ENCODE measurements around the gene KIAA0825. TPM values are rescaled to one million over a fixed set of nuclear protein-coding genes. Genes with fewer than 3 reads are reported as not detected.
"Not testable (repeated sequence)": the region's sequence is repeated elsewhere in the genome, so short reads cannot be mapped to it uniquely, and the experiment has no call there.

KIAA0825 gene
- total RNA-seq, 1 experiment from 2014 or later, result 1.9 TPM

- no peaks in the 10 kb centered on the region for H3K36me3 ChIP-seq
- no peaks in the 10 kb centered on the region for H3K9me3 ChIP-seq (replicated peaks)
- no peaks in the 10 kb centered on the region for H3K27me3 ChIP-seq (replicated peaks)
- no peak overlapping the region for H3K4me3 ChIP-seq
- no peak for DNase-seq (ENCODE audit: low read depth in 1 of 2, low spot score in 2 of 2)
- H3K27ac ChIP-seq, result no peak overlapping the region
- H3K4me1 ChIP-seq (replicated peaks), result no peaks in the 10 kb centered on the region
These were observed 241.6 kb downstream of the KIAA0825 start for GRCh38 chr5:94376672-94377345.

GRCh38 chr5:94375801-94376200 is 242.6 kb downstream of the KIAA0825 start:
- Histone ChIP-seq H3K4me1 (replicated peaks) (no peaks in the 10 kb centered on the region), H3K9me3 (replicated peaks) (no peaks in the 10 kb centered on the region), H3K27me3 (replicated peaks) (no peaks in the 10 kb centered on the region), H3K36me3 (no peaks in the 10 kb centered on the region), H3K27ac (no peak overlapping the region), H3K4me3 (no peak overlapping the region)
- no peak for DNase-seq (ENCODE audit: low read depth in 1 of 2, low spot score in 2 of 2)

GRCh38 chr5:94374336-94374735 is 244.1 kb downstream of the KIAA0825 start:
- Histone ChIP-seq H3K27ac (no peak overlapping the region), H3K4me1 (replicated peaks) (no peaks in the 10 kb centered on the region), H3K4me3 (no peak overlapping the region), H3K27me3 (replicated peaks) (no peaks in the 10 kb centered on the region), H3K36me3 (no peaks in the 10 kb centered on the region), H3K9me3 (replicated peaks) (no peaks in the 10 kb centered on the region)
- no peak for DNase-seq (ENCODE audit: low read depth in 1 of 2, low spot score in 2 of 2)

GRCh38 chr5:94367900-94368299 is 250.5 kb downstream of the KIAA0825 start:
- no peaks in the 10 kb centered on the region for H3K9me3 ChIP-seq (replicated peaks)
- no peaks in the 10 kb centered on the region for H3K27me3 ChIP-seq (replicated peaks)
- no peak overlapping the region for H3K4me3 ChIP-seq
- no peaks in the 10 kb centered on the region for H3K4me1 ChIP-seq (replicated peaks)
- no peak overlapping the region for H3K27ac ChIP-seq
- no peak for DNase-seq (ENCODE audit: low read depth in 1 of 2, low spot score in 2 of 2)
- H3K36me3 ChIP-seq, result no peaks in the 10 kb centered on the region

GRCh38 chr5:94366811-94367210 is 251.6 kb downstream of the KIAA0825 start:
- Histone ChIP-seq H3K36me3 (no peaks in the 10 kb centered on the region), H3K27ac (no peak overlapping the region), H3K4me3 (no peak overlapping the region), H3K9me3 (replicated peaks) (no peaks in the 10 kb centered on the region), H3K27me3 (replicated peaks) (no peaks in the 10 kb centered on the region), H3K4me1 (replicated peaks) (no peaks in the 10 kb centered on the region)
- no peak for DNase-seq (ENCODE audit: low read depth in 1 of 2, low spot score in 2 of 2)

- no peaks in the 10 kb centered on the region for H3K27me3 ChIP-seq (replicated peaks)
- no peak for DNase-seq (ENCODE audit: low read depth in 1 of 2, low spot score in 2 of 2)
- no peak overlapping the region for H3K4me3 ChIP-seq
- H3K27ac ChIP-seq, result no peak overlapping the region
- no peaks in the 10 kb centered on the region for H3K4me1 ChIP-seq (replicated peaks)
- H3K36me3 ChIP-seq, result no peaks in the 10 kb centered on the region
- H3K9me3 ChIP-seq (replicated peaks), result no peaks in the 10 kb centered on the region
These were observed 255.5 kb downstream of the KIAA0825 start for GRCh38 chr5:94362857-94363256.

GRCh38 chr5:94361832-94362796 is 256.3 kb downstream of the KIAA0825 start:
- DNase-seq (ENCODE audit: low read depth in 1 of 2, low spot score in 2 of 2), result no peak
- Histone ChIP-seq H3K4me1 (replicated peaks) (no peaks in the 10 kb centered on the region), H3K4me3 (no peak overlapping the region), H3K36me3 (no peaks in the 10 kb centered on the region), H3K9me3 (replicated peaks) (no peaks in the 10 kb centered on the region), H3K27ac (no peak overlapping the region), H3K27me3 (replicated peaks) (no peaks in the 10 kb centered on the region)

- DNase-seq (ENCODE audit: low read depth in 1 of 2, low spot score in 2 of 2), result no peak
- Histone ChIP-seq H3K4me1 (replicated peaks) (no peaks in the 10 kb centered on the region), H3K4me3 (no peak overlapping the region)
These were observed 257.2 kb downstream of the KIAA0825 start for GRCh38 chr5:94361161-94361560.

GRCh38 chr5:94360382-94361130 is 257.8 kb downstream of the KIAA0825 start:
- Histone ChIP-seq H3K4me1 (replicated peaks) (no peaks in the 10 kb centered on the region), H3K27ac (no peak overlapping the region), H3K4me3 (no peak overlapping the region), H3K27me3 (replicated peaks) (no peaks in the 10 kb centered on the region), H3K9me3 (replicated peaks) (no peaks in the 10 kb centered on the region), H3K36me3 (no peaks in the 10 kb centered on the region)
- DNase-seq (ENCODE audit: low read depth in 1 of 2, low spot score in 2 of 2), result no peak

More at GRCh38 chr5:94361161-94361560, 257.2 kb downstream of the KIAA0825 start:
- Histone ChIP-seq H3K9me3 (replicated peaks) (no peaks in the 10 kb centered on the region), H3K27ac (no peak overlapping the region), H3K27me3 (replicated peaks) (no peaks in the 10 kb centered on the region), H3K36me3 (no peaks in the 10 kb centered on the region)

GRCh38 chr5:94359880-94360279 is 258.5 kb downstream of the KIAA0825 start:
- H3K27ac ChIP-seq, result no peak overlapping the region
- H3K36me3 ChIP-seq, result no peaks in the 10 kb centered on the region
- H3K4me1 ChIP-seq (replicated peaks), result no peaks in the 10 kb centered on the region
- DNase-seq (ENCODE audit: low read depth in 1 of 2, low spot score in 2 of 2), result no peak
- H3K27me3 ChIP-seq (replicated peaks), result no peaks in the 10 kb centered on the region
- no peaks in the 10 kb centered on the region for H3K9me3 ChIP-seq (replicated peaks)
- H3K4me3 ChIP-seq, result no peak overlapping the region

GRCh38 chr5:94355811-94356210 is 262.6 kb downstream of the KIAA0825 start:
- no peaks in the 10 kb centered on the region for H3K9me3 ChIP-seq (replicated peaks)
- H3K4me1 ChIP-seq (replicated peaks), result no peaks in the 10 kb centered on the region
- no peak overlapping the region for H3K4me3 ChIP-seq
- H3K36me3 ChIP-seq, result no peaks in the 10 kb centered on the region
- H3K27ac ChIP-seq, result no peak overlapping the region
- no peak for DNase-seq (ENCODE audit: low read depth in 1 of 2, low spot score in 2 of 2)
- no peaks in the 10 kb centered on the region for H3K27me3 ChIP-seq (replicated peaks)

- not testable (repeated sequence) for H3K36me3 ChIP-seq; H3K4me1 ChIP-seq (replicated peaks); DNase-seq (ENCODE audit: low read depth in 1 of 2, low spot score in 2 of 2); H3K4me3 ChIP-seq; H3K27ac ChIP-seq; H3K27me3 ChIP-seq (replicated peaks); H3K9me3 ChIP-seq (replicated peaks)
These were observed 263.4 kb downstream of the KIAA0825 start for GRCh38 chr5:94354837-94355485.

GRCh38 chr5:94353605-94354004 is 264.8 kb downstream of the KIAA0825 start:
- Histone ChIP-seq H3K4me3 (no peak overlapping the region), H3K9me3 (replicated peaks) (no peaks in the 10 kb centered on the region), H3K36me3 (no peaks in the 10 kb centered on the region), H3K27me3 (replicated peaks) (no peaks in the 10 kb centered on the region), H3K4me1 (replicated peaks) (no peaks in the 10 kb centered on the region), H3K27ac (no peak overlapping the region)
- DNase-seq (ENCODE audit: low read depth in 1 of 2, low spot score in 2 of 2), result no peak
